Suprapubic skin (tissue), 4 donors: ENCODE measurements around the gene NDUFS7. TPM values are rescaled to one million over a fixed set of nuclear protein-coding genes. Genes with fewer than 3 reads are reported as not detected.

ENCODE experiments used
- DNase-seq, 2 donors: peaks; one replicate each; pipeline ENCODE4 v3.0.0-alpha.2; 2019; ENCODE audit warnings: low spot score in 2 of 2
- H3K27ac ChIP-seq: fragments of 200-600 bp; sonication (generic); one replicate; pipeline ENCODE4 v1.5.1; 2019
- H3K27me3 ChIP-seq: fragments of 200-600 bp; sonication (generic); one replicate; pipeline ENCODE4 v1.5.1; 2019
- H3K36me3 ChIP-seq: fragments of 200-600 bp; sonication (generic); one replicate; pipeline ENCODE4 v1.5.1; 2019
- H3K4me1 ChIP-seq: fragments of 200-600 bp; sonication (generic); one replicate; pipeline ENCODE4 v1.5.1; 2019
- H3K4me3 ChIP-seq: fragments of 200-600 bp; sonication (generic); one replicate; pipeline ENCODE4 v1.5.1; 2019; ENCODE audit warnings: mild to moderate bottlenecking
- H3K9me3 ChIP-seq: fragments of 200-600 bp; sonication (generic); one replicate; pipeline ENCODE4 v1.5.1; 2019
- EP300 ChIP-seq: sonication (generic); formaldehyde crosslinking; IDR thresholded peaks from one replicate; pipeline ENCODE4 v1.6.1; 2017; ENCODE audit warnings: antibody characterized with exemption
- POLR2A ChIP-seq, 2 donors: fragments of 450-650 bp; IDR thresholded peaks; one replicate each; pipeline ENCODE4 v1.6.1; 2017; ENCODE audit warnings: antibody characterized with exemption in 2 of 2, mild to moderate bottlenecking in 2 of 2, moderate library complexity in 2 of 2
- POLR2AphosphoS5 ChIP-seq, 3 donors: sonication (generic); formaldehyde crosslinking; IDR thresholded peaks; one replicate each; pipeline ENCODE4 v1.6.1; 2017; ENCODE audit warnings: antibody characterized with exemption in 3 of 3
- WGBS: methylation state at CpG from one replicate; pipeline ENCODE4 v1.1.5; 2018; 5-methylcytosine and 5-hydroxymethylcytosine counted together
- total RNA-seq, 4 donors: library from RNA; depleted of rRNA; stranded (reverse); fragments of >200 nt; gene quantifications; one replicate each; pipeline ENCODE4 v1.1.0, GENCODE V29; 2016
- TF ChIP-seq, protein P1 (sequence below), 2 donors: fragments of 200-600 bp in 1 of 2; fragments of 450-650 bp in 1 of 2; sonication (generic) in 1 of 2; IDR thresholded peaks; one replicate each; pipeline ENCODE4 v1.5.1; 2016 to 2019; ENCODE audit warnings: antibody characterized with exemption in 2 of 2, mild to moderate bottlenecking in 1 of 2, moderate library complexity in 1 of 2

NDUFS7 gene
- total RNA-seq, 4 donors from 2014 or later: 66.8 to 154 (median 97.5) TPM

- Histone ChIP-seq H3K4me1 (peaks cover 4% of the 10 kb centered on the region), H3K4me3 (no peak overlapping the region), H3K9me3 (no peaks in the 10 kb centered on the region), H3K36me3 (peaks cover 47% of the 10 kb centered on the region), H3K27ac (no peak overlapping the region), H3K27me3 (no peaks in the 10 kb centered on the region)
- 92% methylated on average over 17 of the region's 17 CpGs for WGBS
- TF ChIP-seq POLR2A (IDR thresholded peaks at IDR 0.05): no peak
- no peak for TF ChIP-seq POLR2AphosphoS5 (IDR thresholded peaks at IDR 0.05)
- TF ChIP-seq EP300: no peak
- TF ChIP-seq, protein P1, sequence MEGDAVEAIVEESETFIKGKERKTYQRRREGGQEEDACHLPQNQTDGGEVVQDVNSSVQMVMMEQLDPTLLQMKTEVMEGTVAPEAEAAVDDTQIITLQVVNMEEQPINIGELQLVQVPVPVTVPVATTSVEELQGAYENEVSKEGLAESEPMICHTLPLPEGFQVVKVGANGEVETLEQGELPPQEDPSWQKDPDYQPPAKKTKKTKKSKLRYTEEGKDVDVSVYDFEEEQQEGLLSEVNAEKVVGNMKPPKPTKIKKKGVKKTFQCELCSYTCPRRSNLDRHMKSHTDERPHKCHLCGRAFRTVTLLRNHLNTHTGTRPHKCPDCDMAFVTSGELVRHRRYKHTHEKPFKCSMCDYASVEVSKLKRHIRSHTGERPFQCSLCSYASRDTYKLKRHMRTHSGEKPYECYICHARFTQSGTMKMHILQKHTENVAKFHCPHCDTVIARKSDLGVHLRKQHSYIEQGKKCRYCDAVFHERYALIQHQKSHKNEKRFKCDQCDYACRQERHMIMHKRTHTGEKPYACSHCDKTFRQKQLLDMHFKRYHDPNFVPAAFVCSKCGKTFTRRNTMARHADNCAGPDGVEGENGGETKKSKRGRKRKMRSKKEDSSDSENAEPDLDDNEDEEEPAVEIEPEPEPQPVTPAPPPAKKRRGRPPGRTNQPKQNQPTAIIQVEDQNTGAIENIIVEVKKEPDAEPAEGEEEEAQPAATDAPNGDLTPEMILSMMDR (IDR thresholded peaks at IDR 0.05): no peak
- no peak for DNase-seq
Observed at GRCh38 chr19:1376415-1376805, 7.3 kb upstream of the NDUFS7 start.

- no peaks in the 10 kb centered on the region for H3K27me3 ChIP-seq
- H3K9me3 ChIP-seq: no peaks in the 10 kb centered on the region
- H3K4me1 ChIP-seq: peaks cover 9% of the 10 kb centered on the region
- no peak overlapping the region for H3K4me3 ChIP-seq
- no peak for TF ChIP-seq POLR2AphosphoS5 (IDR thresholded peaks at IDR 0.05)
- TF ChIP-seq, protein P1 (IDR thresholded peaks at IDR 0.05): no peak
- no peak for TF ChIP-seq EP300
- no peak for TF ChIP-seq POLR2A (IDR thresholded peaks at IDR 0.05)
- WGBS: 90% methylated on average over 21 of the region's 43 CpGs
- no peak for DNase-seq
- peaks cover 40% of the 10 kb centered on the region for H3K36me3 ChIP-seq
- no peak overlapping the region for H3K27ac ChIP-seq
Observed at GRCh38 chr19:1377176-1377964, 6.3 kb upstream of the NDUFS7 start.

DNA sequence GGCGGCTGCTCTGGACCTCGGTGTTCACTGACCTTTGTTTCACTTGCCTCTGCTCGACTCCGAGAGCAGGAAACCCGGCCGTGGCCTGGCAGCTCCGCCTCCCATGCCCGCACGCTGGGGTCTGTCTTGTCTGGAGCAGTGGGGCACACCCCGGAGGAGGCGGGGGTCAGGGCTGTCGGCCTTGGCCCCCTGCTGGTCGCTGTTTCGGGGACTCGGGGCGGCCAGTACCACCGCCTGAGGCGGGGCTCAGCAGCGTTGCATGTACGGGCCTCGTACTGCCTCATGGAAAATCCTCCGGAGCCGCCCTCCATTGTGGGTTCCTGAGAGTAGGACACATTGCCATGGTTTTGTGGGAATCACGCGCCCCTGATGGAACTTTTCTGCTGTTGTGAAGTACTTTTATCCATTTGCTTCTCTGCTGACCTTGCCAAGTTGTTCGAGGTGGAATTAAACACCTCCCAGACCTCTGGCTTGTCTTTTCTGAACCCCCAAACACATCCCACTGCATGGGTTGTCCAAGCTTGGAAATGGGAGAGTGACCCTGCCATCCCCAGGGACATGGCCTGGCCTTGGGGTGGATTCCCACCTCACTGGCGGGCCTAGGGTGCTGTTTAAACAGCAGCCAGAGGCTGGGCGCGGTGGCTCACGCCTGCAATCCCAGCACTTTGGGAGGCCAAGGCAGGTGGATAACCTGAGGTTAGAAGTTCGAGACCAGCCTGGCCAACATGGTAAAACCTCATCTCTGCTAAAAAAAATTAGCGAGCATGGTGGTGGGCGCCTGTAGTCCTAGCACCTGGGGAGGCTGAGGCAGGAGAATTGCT lies 5.5 kb upstream of the NDUFS7 start:
- Histone ChIP-seq H3K27me3 (no peaks in the 10 kb centered on the region), H3K27ac (no peak overlapping the region), H3K9me3 (no peaks in the 10 kb centered on the region), H3K4me1 (peaks cover 9% of the 10 kb centered on the region), H3K4me3 (no peak overlapping the region), H3K36me3 (peaks cover 34% of the 10 kb centered on the region)
- no peak for TF ChIP-seq EP300
- no peak for TF ChIP-seq POLR2AphosphoS5 (IDR thresholded peaks at IDR 0.05)
- TF ChIP-seq, protein P1 (IDR thresholded peaks at IDR 0.05): no peak
- no peak for TF ChIP-seq POLR2A (IDR thresholded peaks at IDR 0.05)
- 97% methylated on average over 10 of the region's 33 CpGs for WGBS
- no peak for DNase-seq

GRCh38 chr19:1379126-1379905 lies 4.4 kb upstream of the NDUFS7 start:
- TF ChIP-seq POLR2AphosphoS5 (IDR thresholded peaks at IDR 0.05) (no peak), POLR2A (IDR thresholded peaks at IDR 0.05) (no peak), EP300 (no peak)
- TF ChIP-seq, protein P1 (IDR thresholded peaks at IDR 0.05): no peak
- Histone ChIP-seq H3K4me3 (no peak overlapping the region), H3K4me1 (peaks cover 12% of the 10 kb centered on the region), H3K9me3 (no peaks in the 10 kb centered on the region), H3K27me3 (no peaks in the 10 kb centered on the region), H3K27ac (no peak overlapping the region), H3K36me3 (peaks cover 22% of the 10 kb centered on the region)
- WGBS: 54% methylated on average over 15 of the region's 27 CpGs
- no peak for DNase-seq
